ENCODE measurements around the gene FRAT1. TPM values are rescaled to one million over a fixed set of nuclear protein-coding genes. Genes with fewer than 3 reads are reported as not detected.

FRAT1 gene
- total RNA-seq, 2 donors from 2014 or later = 18.0 to 20.1 TPM

DNA sequence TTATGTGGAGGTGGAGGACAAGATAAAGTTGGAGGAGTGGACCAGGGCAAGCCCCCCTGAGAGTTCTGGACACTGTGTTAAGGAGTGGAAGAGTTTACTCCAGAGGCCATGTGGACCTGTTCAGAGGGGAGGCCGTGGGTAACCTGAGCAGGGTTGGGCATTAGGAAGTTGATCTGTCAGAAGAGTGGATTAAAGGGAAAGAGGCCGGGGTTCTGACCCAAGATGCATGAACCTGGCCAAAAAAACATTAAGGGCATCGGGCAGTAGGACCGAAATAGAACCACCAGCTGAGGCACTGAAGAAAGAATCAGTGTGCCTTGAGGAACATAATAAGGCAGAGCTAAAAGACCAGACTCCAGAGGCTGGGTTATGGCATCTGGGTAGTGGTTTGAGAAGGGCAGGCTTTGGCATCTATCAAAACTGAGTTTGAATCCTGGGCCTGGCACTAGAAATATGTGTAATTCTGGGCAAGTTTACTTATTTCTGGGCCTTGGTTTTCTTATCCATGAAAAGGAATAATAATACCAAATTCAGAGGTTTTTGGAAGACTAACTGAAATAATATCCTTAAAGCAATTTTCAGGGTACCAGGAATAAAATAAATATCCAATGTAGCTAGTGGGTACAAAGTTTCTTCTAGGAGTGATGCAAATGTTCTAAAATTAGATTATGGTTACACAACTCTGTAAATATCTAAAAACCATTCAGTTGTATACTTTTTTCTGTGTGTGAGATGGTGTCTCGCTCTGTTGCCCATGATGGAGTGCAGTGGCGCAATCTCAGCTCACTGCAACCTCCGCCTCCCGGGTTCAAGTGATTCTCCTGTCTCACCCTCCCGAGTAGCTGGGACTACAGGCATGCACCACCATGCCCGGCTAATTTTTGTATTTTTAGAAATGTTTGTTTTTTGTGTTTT lies 10.9 kb upstream of the FRAT1 start:
- Histone ChIP-seq H3K36me3 (no peaks in the 10 kb centered on the region), H3K4me1 (replicated peaks) (no peaks in the 10 kb centered on the region), H3K9me3 (no peaks in the 10 kb centered on the region), H3K27ac (no peak overlapping the region), H3K4me3 (no peak overlapping the region), H3K27me3 (replicated peaks; ENCODE audit: insufficient read depth) (no peaks in the 10 kb centered on the region)
- TF ChIP-seq POLR2A (IDR thresholded peaks at IDR 0.05) = no peak
- TF ChIP-seq, protein P1, sequence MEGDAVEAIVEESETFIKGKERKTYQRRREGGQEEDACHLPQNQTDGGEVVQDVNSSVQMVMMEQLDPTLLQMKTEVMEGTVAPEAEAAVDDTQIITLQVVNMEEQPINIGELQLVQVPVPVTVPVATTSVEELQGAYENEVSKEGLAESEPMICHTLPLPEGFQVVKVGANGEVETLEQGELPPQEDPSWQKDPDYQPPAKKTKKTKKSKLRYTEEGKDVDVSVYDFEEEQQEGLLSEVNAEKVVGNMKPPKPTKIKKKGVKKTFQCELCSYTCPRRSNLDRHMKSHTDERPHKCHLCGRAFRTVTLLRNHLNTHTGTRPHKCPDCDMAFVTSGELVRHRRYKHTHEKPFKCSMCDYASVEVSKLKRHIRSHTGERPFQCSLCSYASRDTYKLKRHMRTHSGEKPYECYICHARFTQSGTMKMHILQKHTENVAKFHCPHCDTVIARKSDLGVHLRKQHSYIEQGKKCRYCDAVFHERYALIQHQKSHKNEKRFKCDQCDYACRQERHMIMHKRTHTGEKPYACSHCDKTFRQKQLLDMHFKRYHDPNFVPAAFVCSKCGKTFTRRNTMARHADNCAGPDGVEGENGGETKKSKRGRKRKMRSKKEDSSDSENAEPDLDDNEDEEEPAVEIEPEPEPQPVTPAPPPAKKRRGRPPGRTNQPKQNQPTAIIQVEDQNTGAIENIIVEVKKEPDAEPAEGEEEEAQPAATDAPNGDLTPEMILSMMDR (IDR thresholded peaks at IDR 0.05) = no peak
- TF ChIP-seq POLR2AphosphoS5 (IDR thresholded peaks at IDR 0.05) = no peak
- intact Hi-C loops (cut with DNase I) = no loop called here
- DNase-seq (ENCODE audit: low spot score) = no peak
- WGBS = 78% methylated on average over 10 of the region's 10 CpGs

DNA sequence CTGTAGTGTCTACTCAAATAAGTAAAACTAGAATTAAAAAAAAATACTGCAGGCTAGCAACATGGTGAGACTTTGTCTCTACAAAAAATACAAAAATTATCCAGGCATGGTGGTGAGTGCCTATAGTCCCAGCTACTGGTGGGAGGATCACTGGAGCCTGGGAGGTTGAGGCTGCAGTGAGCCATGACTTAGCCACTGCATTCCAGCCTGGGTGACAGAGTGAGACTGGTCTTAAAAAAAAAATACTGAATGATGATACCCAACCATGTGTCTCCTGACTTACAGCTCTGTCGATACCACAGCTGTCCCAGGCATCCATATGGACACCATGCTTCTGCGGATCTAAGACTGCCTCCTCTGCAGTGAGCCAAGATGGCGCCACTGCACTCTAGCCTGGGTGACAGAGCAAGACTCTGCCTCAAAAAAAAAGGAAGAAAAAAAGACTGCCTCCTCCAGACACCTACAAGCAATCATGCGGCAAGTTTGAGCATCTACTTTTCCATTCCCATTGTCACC lies 7.9 kb upstream of the FRAT1 start:
- no peak overlapping the region for H3K27ac ChIP-seq

DNA sequence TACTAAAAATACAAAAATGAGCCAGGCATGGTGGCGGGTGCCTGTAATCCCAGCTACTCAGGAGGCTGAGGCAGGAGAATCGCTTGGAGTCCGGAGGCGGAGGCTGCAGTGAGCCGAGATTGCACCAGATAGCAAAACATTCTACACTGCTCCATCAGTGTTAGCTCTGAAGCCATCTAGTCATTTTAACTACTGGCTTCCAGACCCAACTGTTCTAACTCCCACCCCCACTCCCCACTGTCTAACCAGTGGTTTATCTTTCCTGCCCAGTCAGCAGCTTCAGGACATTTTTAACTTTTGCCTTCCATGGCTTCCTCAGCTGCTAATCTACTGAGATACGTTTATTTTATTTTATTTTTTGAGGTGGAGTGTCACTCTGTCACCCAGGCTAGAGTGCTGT lies 6.2 kb upstream of the FRAT1 start:
- no peaks in the 10 kb centered on the region for H3K4me1 ChIP-seq (replicated peaks)
- no peaks in the 10 kb centered on the region for H3K27me3 ChIP-seq (replicated peaks; ENCODE audit: insufficient read depth)
- no peaks in the 10 kb centered on the region for H3K36me3 ChIP-seq
- intact Hi-C loops (cut with DNase I) = no loop called here
- WGBS = 92% methylated on average over 6 of the region's 6 CpGs
- H3K27ac ChIP-seq = no peak overlapping the region
- no peak overlapping the region for H3K4me3 ChIP-seq
- TF ChIP-seq POLR2A (IDR thresholded peaks at IDR 0.05) = no peak
- TF ChIP-seq, protein P1 (IDR thresholded peaks at IDR 0.05) = no peak
- TF ChIP-seq POLR2AphosphoS5 (IDR thresholded peaks at IDR 0.05) = no peak
- no peak for DNase-seq (ENCODE audit: low spot score)
- no peaks in the 10 kb centered on the region for H3K9me3 ChIP-seq

More for the DNA sequence above, 7.9 kb upstream of the FRAT1 start:
- no peak overlapping the region for H3K4me3 ChIP-seq
- intact Hi-C loops (cut with DNase I) = no loop called here
- WGBS = 92% methylated on average over 4 of the region's 4 CpGs
- H3K4me1 ChIP-seq (replicated peaks) = no peaks in the 10 kb centered on the region
- TF ChIP-seq POLR2AphosphoS5 (IDR thresholded peaks at IDR 0.05) (no peak), POLR2A (IDR thresholded peaks at IDR 0.05) (no peak)
- TF ChIP-seq, protein P1 (IDR thresholded peaks at IDR 0.05) = no peak
- no peaks in the 10 kb centered on the region for H3K27me3 ChIP-seq (replicated peaks; ENCODE audit: insufficient read depth)
- no peak for DNase-seq (ENCODE audit: low spot score)
- no peaks in the 10 kb centered on the region for H3K9me3 ChIP-seq
- H3K36me3 ChIP-seq = no peaks in the 10 kb centered on the region

DNA sequence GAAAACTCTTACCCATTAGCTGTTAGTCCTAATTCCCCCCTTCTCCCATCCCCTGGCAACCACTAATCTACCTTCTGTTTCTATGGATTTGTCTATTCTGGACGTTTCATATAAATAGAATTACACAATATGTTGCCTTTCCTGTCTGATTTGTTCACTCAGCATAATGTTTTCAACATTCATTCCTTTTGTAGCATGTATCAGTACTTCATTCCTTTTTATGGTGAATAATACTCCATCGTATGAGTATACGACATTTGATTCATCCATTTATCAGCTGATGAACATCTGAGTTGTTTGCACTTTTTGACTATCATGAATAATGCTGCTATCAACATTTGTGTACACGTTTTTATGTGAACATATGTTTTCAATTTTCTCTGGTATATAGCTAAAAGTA lies 4.4 kb upstream of the FRAT1 start:
- Histone ChIP-seq H3K36me3 (no peaks in the 10 kb centered on the region), H3K9me3 (no peaks in the 10 kb centered on the region), H3K27ac (no peak overlapping the region), H3K27me3 (replicated peaks; ENCODE audit: insufficient read depth) (no peaks in the 10 kb centered on the region), H3K4me1 (replicated peaks) (no peaks in the 10 kb centered on the region), H3K4me3 (no peak overlapping the region)
- no peak for DNase-seq (ENCODE audit: low spot score)
- 69% methylated on average over 4 of the region's 4 CpGs for WGBS
- intact Hi-C loops (cut with DNase I) = no loop called here
- TF ChIP-seq POLR2A (IDR thresholded peaks at IDR 0.05) (no peak), POLR2AphosphoS5 (IDR thresholded peaks at IDR 0.05) (no peak)
- TF ChIP-seq, protein P1 (IDR thresholded peaks at IDR 0.05) = no peak

Data from prostate gland (tissue), 2 donors.